Glutamatergic neuron (in vitro differentiated cells): ENCODE data around the gene PHACTR3. TPM values are rescaled to one million over a fixed set of nuclear protein-coding genes. Genes with fewer than 3 reads are reported as not detected.

Experiments
- DNase-seq: peaks from one replicate; pipeline ENCODE4 v3.0.0; 2022
- H3K27ac Mint-ChIP-seq: one replicate; pipeline ENCODE4 v1.8.0; 2020; ENCODE audit warnings: mild to moderate bottlenecking, mixed read lengths, inconsistent platforms; ENCODE audit not compliant: unreplicated experiment
- H3K27me3 Mint-ChIP-seq: one replicate; pipeline ENCODE4 v1.8.0; 2020; ENCODE audit warnings: mild to moderate bottlenecking, moderate library complexity, mixed read lengths, inconsistent platforms; ENCODE audit not compliant: unreplicated experiment
- H3K36me3 Mint-ChIP-seq: one replicate; pipeline ENCODE4 v1.8.0; 2020; ENCODE audit warnings: mild to moderate bottlenecking, mixed read lengths, inconsistent platforms; ENCODE audit not compliant: unreplicated experiment
- H3K4me1 Mint-ChIP-seq: one replicate; pipeline ENCODE4 v1.8.0; 2020; ENCODE audit warnings: mild to moderate bottlenecking, low read depth, mixed read lengths, inconsistent platforms; ENCODE audit not compliant: unreplicated experiment
- H3K4me3 Mint-ChIP-seq: one replicate; pipeline ENCODE4 v1.8.0; 2020; ENCODE audit warnings: mild to moderate bottlenecking, mixed read lengths, inconsistent platforms; ENCODE audit not compliant: unreplicated experiment
- H3K9me3 Mint-ChIP-seq: one replicate; pipeline ENCODE4 v1.8.0; 2020; ENCODE audit warnings: mild to moderate bottlenecking, moderate library complexity, mixed read lengths, inconsistent platforms; ENCODE audit not compliant: unreplicated experiment
- total RNA-seq: library from RNA; stranded (reverse); fragmentation: NEBNext Ultra II Directional; extraction: Animal tissue kit (Norgen Biotek cat#: 25700); gene quantifications from one replicate; pipeline ENCODE4 v1.2.1, GENCODE V29; 2021; ENCODE audit not compliant: unreplicated experiment
- TF ChIP-seq, protein P1 (sequence below): fragments of 200-600 bp; sonication (generic); IDR thresholded peaks from one replicate; pipeline ENCODE4 v1.5.0; 2021; ENCODE audit not compliant: partially characterized antibody, unreplicated experiment

Gene PHACTR3
- total RNA-seq, 1 donor from 2014 or later: 37.0 TPM

DNA sequence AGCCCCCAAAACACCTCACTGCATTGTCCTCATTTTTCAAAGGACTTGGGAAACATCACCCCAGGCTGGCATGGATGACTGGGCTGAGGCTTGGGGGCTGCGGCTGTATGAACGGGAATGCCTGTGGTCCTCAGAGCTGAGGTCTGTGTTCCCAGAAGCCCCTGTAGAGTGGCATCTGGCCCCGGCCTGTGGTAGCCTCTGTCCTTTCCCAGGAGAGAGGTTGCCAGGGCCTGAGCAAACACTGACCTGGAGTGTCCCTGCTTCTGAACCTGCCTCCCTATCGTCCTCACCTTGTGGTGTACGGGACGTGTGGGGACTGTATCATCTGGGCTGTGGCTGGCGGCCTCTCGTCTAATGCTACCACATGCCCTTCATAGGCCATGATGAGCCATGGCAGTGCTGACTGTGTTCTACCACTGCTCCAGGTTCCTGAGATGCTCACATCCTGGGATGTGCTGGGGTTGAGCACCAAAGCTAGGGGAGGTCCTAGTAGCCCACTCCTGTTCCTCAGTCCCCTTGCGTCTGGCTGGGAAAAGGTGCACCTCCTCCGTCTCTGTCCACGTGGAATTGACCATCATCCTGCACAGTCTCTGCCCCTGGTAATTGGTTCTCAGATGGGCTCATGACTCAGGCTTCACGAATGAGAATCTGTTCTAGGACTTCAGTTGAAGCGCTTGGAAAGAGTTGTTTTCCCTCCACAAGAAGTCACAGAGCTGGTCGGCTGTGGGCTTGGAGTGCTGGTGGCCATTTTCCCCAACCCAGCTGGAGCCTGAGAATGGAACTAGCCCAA is 27.6 kb downstream of the PHACTR3 start:
- TF ChIP-seq, protein P1, sequence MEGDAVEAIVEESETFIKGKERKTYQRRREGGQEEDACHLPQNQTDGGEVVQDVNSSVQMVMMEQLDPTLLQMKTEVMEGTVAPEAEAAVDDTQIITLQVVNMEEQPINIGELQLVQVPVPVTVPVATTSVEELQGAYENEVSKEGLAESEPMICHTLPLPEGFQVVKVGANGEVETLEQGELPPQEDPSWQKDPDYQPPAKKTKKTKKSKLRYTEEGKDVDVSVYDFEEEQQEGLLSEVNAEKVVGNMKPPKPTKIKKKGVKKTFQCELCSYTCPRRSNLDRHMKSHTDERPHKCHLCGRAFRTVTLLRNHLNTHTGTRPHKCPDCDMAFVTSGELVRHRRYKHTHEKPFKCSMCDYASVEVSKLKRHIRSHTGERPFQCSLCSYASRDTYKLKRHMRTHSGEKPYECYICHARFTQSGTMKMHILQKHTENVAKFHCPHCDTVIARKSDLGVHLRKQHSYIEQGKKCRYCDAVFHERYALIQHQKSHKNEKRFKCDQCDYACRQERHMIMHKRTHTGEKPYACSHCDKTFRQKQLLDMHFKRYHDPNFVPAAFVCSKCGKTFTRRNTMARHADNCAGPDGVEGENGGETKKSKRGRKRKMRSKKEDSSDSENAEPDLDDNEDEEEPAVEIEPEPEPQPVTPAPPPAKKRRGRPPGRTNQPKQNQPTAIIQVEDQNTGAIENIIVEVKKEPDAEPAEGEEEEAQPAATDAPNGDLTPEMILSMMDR: no peak
- Mint-ChIP-seq H3K27ac (no peak overlapping the region), H3K36me3 (peaks cover 9% of the 10 kb centered on the region), H3K9me3 (peaks cover 2% of the 10 kb centered on the region), H3K27me3 (peaks cover 4% of the 10 kb centered on the region), H3K4me1 (peaks cover 1% of the 10 kb centered on the region), H3K4me3 (no peak overlapping the region)
- no peak for DNase-seq

DNA sequence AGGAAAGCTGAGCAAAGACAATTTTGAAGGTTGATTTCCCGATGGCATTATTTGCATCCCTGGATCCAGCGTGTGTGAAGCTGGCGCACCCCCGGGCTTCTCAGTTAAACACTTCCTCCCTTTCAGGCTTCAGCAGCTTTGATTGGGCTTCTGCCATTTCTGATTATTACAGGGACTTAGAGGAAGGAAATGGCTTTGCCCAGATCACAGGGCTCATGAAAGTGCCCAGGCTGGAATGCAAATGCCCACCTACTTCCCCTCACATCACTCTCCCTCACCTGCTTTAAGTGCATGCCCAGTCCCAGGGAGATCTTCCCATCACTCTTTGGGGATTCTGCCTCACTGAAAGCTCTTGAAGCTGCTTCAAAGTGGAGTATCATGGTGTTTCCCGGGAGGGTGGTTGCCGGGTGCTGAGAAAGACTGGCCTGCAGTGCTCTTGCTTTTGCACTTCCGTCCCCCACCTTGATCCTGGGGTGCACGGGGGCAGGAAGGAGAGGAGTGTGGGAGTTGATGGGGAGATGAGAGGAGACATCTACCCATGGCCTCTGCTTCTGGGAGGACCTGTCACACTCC is 28.3 kb downstream of the PHACTR3 start:
- Mint-ChIP-seq H3K9me3 (peaks cover 3% of the 10 kb centered on the region), H3K27me3 (peaks cover 4% of the 10 kb centered on the region), H3K36me3 (peaks cover 9% of the 10 kb centered on the region), H3K4me3 (no peak overlapping the region), H3K27ac (no peak overlapping the region), H3K4me1 (peaks cover 1% of the 10 kb centered on the region)
- DNase-seq: no peak
- TF ChIP-seq, protein P1: no peak

GRCh38 chr20:59633656-59634251 is 29.4 kb downstream of the PHACTR3 start:
- peaks cover 5% of the 10 kb centered on the region for H3K36me3 Mint-ChIP-seq

GRCh38 chr20:59634435-59635005 is 30.2 kb downstream of the PHACTR3 start:
- Mint-ChIP-seq H3K4me1 (peaks cover 1% of the 10 kb centered on the region), H3K9me3 (peaks cover 2% of the 10 kb centered on the region), H3K4me3 (no peak overlapping the region), H3K27me3 (peaks cover 4% of the 10 kb centered on the region), H3K27ac (no peak overlapping the region), H3K36me3 (peaks cover 2% of the 10 kb centered on the region)
- TF ChIP-seq, protein P1: no peak
- no peak for DNase-seq

More at GRCh38 chr20:59633656-59634251, 29.4 kb downstream of the PHACTR3 start:
- TF ChIP-seq, protein P1: no peak
- Mint-ChIP-seq H3K27ac (no peak overlapping the region), H3K9me3 (peaks cover 2% of the 10 kb centered on the region), H3K4me3 (no peak overlapping the region), H3K27me3 (peaks cover 4% of the 10 kb centered on the region), H3K4me1 (peaks cover 1% of the 10 kb centered on the region)
- DNase-seq: no peak
